22Rv1 (cell line): ENCODE measurements around the gene CDK6.

Experiments used
- ZFX ChIP-seq: fragments of 450-650 bp; IDR thresholded peaks from 2 replicates; pipeline ENCODE4 v1.6.1; 2017; ENCODE audit warnings: antibody characterized with exemption, borderline replicate concordance
- TF ChIP-seq, protein P1 (sequence below): fragments of 450-650 bp; IDR thresholded peaks from 2 replicates; pipeline ENCODE4 v1.5.1; 2017; ENCODE audit warnings: mild to moderate bottlenecking

DNA sequence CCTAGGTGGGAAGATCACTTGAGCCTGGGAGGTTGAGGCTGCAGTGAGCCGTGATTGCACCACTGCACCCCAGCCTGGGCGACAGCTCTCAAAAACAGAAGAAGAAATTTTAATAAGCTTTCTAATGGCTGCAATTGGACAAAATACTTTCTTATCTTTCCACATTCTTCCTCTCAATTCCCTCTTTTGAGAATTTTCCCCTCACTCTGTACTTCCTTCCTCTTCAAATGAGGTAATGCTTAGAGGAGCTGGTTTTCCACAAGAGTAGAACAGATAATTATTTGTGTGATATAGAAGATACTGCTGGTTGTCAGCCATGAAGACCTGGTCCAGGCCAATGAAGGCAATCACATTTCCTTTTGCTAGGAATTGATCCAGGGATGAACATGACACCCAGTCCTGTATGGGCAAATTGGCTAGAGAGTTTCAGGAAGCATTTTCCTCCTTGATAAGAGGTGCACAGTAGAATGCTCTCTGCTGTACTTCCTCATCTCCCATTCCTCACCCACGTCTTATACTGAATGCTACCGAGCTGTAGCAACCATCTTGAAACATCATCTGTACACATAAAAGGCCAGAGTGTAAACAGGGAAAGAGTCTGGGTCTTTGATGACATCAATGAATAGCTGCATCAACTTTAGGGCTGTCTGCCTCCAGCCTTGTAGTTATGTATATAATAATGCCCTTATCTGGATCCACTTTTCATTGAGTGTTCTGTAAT is 103.9 kb downstream of the CDK6 start:
- TF ChIP-seq, protein P1, sequence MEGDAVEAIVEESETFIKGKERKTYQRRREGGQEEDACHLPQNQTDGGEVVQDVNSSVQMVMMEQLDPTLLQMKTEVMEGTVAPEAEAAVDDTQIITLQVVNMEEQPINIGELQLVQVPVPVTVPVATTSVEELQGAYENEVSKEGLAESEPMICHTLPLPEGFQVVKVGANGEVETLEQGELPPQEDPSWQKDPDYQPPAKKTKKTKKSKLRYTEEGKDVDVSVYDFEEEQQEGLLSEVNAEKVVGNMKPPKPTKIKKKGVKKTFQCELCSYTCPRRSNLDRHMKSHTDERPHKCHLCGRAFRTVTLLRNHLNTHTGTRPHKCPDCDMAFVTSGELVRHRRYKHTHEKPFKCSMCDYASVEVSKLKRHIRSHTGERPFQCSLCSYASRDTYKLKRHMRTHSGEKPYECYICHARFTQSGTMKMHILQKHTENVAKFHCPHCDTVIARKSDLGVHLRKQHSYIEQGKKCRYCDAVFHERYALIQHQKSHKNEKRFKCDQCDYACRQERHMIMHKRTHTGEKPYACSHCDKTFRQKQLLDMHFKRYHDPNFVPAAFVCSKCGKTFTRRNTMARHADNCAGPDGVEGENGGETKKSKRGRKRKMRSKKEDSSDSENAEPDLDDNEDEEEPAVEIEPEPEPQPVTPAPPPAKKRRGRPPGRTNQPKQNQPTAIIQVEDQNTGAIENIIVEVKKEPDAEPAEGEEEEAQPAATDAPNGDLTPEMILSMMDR = no peak
- TF ChIP-seq ZFX = no peak
